ENCODE data around the gene MSRB3.

DNA sequence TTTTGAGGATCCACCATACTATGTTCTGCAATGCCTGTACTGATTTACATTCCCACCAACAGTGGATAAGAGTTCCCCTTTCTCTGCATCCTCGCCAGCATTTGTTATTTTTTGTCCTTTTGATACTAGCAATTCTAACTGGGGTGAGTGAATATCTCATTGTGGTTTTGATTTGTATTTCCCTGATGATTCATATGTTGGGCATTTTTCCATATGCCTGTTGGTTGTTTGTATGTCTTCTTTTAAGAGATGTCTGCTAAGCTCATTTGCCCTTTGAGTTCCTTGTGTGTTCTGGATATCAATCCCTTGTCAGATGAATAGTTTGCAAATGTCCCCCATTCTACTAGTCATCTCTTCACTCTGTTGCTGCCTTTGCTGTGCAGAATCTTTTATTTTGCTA, 49.0 kb upstream of the MSRB3 start:
- TF ChIP-seq, protein P1, sequence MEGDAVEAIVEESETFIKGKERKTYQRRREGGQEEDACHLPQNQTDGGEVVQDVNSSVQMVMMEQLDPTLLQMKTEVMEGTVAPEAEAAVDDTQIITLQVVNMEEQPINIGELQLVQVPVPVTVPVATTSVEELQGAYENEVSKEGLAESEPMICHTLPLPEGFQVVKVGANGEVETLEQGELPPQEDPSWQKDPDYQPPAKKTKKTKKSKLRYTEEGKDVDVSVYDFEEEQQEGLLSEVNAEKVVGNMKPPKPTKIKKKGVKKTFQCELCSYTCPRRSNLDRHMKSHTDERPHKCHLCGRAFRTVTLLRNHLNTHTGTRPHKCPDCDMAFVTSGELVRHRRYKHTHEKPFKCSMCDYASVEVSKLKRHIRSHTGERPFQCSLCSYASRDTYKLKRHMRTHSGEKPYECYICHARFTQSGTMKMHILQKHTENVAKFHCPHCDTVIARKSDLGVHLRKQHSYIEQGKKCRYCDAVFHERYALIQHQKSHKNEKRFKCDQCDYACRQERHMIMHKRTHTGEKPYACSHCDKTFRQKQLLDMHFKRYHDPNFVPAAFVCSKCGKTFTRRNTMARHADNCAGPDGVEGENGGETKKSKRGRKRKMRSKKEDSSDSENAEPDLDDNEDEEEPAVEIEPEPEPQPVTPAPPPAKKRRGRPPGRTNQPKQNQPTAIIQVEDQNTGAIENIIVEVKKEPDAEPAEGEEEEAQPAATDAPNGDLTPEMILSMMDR (IDR thresholded peaks at IDR 0.05), result no peak
- TF ChIP-seq POLR2AphosphoS5 (IDR thresholded peaks at IDR 0.05), result no peak
- TF ChIP-seq EP300 (IDR thresholded peaks at IDR 0.05), result no peak
- no peak for TF ChIP-seq POLR2A (IDR thresholded peaks at IDR 0.05)
